Activated CD4-positive, alpha-beta T cell treated with anti-CD3 and anti-CD28 coated beads, Interleukin-2, Interleukin-6, amounts not matched to agents 100 ng/mL and 50 ng/mL, durations not matched to agents 16 hours and 8 hours (primary cell): ENCODE results near the gene MYO16.

Source experiments
- DNase-seq: peaks from one replicate; pipeline ENCODE4 v3.0.0-alpha.2; 2020

The MYO16 gene

DNA sequence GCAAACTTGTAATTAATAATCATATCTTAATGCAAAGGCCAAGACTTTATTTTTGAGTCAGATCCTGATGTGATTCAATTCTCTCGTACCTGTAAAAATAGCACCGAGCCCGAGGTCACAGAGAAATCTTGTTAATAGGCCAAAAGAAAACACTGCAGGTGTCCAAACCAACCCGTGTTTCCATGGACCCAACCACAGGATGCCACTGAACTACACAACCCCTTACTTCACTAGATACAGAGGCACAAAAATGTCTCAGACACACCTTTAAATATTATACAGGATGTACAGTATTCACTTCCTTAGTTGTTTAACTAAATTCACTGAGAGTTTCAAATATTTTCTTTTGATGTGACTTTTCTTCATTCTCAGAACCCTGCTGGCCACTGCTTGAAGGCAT, 530.9 kb downstream of the MYO16 start:
- DNase-seq: peak; percentile 17

GRCh38 chr13:109160887-109161669, 531.7 kb downstream of the MYO16 start:
- DNase-seq: peak; percentile 59

- peak; percentile 87 for DNase-seq
Observed at GRCh38 chr13:109162248-109163036, 533.0 kb downstream of the MYO16 start.

DNA sequence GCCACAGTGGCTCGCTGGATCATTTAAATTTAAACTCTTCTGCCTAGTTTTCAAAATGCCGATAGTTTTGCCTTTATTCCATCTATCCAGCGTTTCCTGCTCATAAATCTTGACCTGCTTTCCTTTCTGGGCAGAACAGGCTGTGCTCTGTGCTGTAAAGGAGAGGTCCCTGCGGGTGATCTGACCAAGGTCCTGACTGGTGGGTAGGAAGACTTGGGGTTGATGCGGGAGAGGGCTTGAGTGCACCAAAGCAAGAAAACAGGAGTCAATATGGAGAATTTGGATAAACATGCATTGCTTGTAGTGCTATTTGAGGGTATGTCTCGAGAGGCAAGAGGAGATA, 533.6 kb downstream of the MYO16 start:
- DNase-seq: no peak

DNA sequence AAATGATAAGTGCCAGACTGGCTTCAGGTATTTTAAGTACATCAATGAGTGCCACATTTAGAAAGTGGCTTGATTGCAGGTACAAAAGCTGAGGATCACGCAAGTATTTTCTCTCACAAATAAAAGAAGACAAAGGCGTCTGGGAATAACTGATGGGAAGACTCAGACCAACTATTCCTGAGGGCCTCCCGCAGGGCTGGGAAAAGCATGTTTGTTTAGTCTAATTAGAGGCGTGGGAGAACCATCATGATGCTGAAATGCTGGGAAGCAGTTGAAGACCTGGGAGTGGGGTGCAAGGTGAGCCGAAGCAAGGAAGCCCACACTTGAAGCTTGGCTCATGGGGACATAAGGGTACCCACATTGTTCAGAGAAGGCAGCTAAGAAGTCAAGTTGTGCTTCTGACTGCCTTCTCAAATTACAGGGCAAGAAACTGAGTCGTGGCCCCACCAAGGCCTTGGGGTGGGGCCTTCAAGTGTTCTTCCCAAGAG, 536.0 kb downstream of the MYO16 start:
- DNase-seq: no peak

DNA sequence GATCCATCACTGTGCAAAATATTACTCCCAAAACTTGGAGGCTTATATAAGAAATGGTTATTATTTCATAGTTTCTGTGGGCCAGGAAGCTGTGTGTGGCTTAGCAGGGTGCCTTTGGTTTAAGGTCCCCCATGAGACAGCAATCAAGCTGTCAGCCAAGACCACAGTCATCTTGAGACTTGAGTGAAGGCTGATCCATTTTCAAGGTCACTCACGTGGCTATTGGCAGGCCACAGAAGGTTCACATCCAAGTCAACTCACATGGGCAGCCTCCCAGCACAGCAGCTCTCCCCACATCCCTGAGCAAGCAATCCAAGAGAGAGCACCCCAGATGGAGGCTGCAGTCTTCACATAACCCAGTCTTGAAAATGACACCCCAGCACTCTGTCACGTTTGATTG, 537.4 kb downstream of the MYO16 start:
- DNase-seq: peak; percentile 28

DNA sequence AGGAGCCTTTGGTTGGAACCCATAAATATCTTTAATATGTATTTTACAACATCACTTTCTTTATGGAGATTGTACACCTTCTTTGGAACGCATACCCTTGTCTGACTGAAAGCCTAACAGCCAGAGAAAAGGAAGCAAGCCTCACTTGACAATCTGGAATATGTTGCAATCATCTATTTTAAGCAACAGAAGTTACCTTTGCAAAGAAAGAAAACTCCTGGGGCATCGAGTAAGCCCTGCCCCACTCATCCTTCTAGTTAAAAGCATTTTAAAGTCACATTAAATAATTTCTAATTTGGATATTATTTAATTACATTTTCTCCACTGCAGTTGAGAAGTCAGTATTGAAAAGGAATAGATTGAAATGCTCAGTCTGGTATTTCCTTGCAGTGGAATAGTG, 542.7 kb downstream of the MYO16 start:
- no peak for DNase-seq

DNA sequence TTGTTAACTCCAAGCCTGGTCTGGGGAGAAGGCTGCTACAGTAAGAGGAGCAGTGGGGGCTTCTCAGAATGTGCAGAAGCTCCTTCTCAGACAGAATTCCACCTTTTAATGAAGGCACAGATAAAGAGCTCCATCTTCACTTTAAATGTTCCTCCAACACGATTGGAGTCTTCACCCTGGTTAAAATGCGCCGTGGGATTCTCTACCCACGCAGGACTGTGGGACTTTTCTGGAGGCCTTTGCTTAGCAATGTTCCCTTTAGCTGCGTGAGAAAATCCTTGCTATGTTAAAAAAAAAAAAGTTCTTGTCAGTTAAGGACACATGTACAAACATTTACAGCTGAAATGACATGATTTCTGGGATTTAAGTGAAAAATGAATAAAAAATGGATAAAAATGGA, 546.3 kb downstream of the MYO16 start:
- DNase-seq: no peak

- DNase-seq: no peak
Observed at GRCh38 chr13:109180905-109181425, 551.6 kb downstream of the MYO16 start.

DNA sequence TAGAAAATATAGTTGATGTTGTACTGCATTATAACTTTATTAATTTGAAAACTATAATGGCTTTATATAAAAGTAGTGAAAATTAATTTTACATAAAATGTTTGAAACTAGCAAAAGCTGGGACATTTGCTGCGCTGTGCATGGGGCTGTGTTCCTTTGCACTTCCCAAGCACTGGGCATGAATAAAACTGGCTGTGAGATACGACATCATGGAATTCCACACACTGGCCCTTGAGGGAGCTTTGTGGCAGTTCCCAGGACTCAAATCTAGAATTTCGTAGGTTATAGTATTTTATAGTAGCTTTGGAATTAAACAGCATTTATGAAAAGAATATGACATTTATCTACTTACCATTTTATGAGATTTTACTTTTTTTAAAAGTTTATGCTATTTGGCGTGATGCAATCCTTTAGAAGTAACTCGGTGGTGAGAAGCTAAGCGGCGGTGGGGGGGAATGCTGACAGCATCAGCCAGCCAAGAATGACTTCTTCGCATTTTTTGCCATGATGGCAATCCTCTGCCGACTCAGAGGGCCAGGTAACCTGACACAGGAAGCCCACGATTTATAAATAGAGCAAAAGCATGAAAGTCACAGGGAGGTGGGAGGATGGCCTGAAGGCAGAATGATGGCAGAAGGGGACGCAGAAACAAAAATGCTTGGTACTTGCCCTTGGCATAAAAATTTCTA, 553.5 kb downstream of the MYO16 start:
- DNase-seq: no peak

DNA sequence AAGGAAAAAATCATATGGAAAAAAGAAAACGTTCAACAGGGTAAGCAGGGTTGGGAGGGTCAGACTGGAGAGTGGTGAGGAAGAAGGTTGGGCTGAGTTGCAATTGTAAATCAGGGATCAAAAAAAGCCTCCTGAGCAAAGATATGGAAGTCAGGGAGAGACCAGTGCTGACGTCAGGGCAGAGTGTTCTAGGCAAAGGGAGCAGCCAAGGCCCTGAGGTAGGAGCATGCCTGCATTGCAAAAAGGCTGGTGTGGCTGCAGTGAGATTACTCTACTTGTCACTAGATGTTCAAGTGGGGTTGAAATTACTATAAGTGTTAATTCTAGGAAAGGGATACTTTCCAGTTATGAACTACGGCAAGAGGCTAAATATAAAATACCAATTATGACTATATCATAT, 562.0 kb downstream of the MYO16 start:
- DNase-seq: no peak

DNA sequence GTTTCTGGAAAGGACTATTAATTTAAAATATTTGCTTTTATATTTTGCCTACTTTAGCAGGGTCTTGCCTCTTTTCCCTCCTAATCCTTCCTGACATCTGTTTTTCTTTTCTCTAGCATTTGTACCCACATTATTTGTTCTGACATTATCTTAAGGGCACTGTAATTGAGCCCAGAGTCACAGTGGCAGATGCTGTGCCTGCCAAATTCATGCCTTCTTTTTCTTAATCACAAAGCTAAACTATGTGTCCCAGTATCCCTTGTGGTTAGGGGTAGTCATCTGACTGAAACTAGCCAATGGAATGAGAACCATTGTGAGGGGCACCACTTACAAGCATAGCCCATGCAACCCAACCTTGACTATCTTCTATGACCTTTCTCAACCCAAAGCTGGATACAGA, 562.9 kb downstream of the MYO16 start:
- no peak for DNase-seq

DNA sequence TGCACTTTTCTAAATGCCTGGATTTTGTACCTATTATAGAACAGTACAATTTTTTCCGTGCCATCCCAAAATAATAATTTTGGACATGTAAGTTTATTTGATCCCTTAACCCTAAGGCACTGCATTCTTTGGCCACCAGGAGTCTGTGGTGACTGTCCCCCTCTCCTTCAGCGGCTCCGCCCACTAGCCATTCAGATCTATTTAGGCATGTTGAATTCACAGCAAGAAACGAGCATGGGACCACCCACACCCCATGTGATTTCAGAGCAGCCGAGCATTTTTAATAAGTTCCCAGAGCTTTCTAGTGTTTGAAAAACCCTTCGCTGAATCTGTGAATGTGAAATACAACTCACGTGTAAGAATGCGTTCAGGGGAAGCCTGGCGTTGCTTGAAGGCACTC, 567.5 kb downstream of the MYO16 start:
- no peak for DNase-seq

GRCh38 chr13:109198585-109198984, 569.2 kb downstream of the MYO16 start:
- no peak for DNase-seq

GRCh38 chr13:109199280-109199679, 569.9 kb downstream of the MYO16 start:
- no peak for DNase-seq

- DNase-seq: no peak
Observed at GRCh38 chr13:109200556-109200955, 571.1 kb downstream of the MYO16 start.

- DNase-seq: no peak
Observed at GRCh38 chr13:109203587-109203986, 574.2 kb downstream of the MYO16 start.

- no peak for DNase-seq
Observed at GRCh38 chr13:109204252-109204651, 574.8 kb downstream of the MYO16 start.

DNA sequence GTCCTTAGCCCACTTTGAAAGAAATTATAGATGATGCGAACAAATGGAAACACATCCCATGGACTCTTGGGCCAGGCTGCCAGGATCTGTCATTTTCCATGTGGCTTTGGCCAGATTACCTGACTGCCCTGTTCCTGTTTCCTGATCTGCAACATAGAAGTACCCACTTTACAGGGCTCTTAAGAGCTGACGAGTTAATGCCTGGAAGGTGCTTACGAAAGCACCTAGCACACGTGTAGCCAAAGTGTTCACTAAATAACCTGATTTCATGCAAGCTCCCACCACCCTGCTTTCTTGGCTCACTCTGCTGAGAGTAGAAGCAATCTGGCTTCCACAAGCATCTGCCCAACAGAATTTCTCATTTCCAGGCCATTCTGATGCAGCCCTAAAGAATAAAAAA, 575.2 kb downstream of the MYO16 start:
- no peak for DNase-seq

- DNase-seq: no peak
Observed at GRCh38 chr13:109205315-109205714, 575.9 kb downstream of the MYO16 start.

- DNase-seq: no peak
Observed at GRCh38 chr13:109206616-109207015, 577.2 kb downstream of the MYO16 start.

DNA sequence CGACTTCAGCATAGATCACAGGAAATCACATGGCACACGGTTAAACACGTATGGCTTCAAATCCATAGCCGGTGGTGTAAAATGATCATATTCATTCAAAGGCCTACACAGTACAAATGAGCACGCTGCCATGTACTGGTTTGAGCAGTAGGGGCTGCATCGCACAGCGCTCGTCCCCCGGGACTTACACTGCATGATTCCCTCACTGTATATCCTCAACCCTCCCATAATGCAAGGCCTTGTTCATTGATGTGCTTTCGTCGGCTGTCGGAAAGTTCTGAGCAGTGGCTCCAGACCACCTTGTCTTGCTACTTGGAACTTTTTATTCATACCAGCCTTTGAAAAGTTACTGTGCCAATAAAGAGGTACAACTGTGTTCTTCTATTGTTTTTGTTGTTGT, 578.2 kb downstream of the MYO16 start:
- no peak for DNase-seq

GRCh38 chr13:109208522-109208921, 579.1 kb downstream of the MYO16 start:
- no peak for DNase-seq

- DNase-seq: no peak
Observed at GRCh38 chr13:109209526-109209925, 580.1 kb downstream of the MYO16 start.
